Measurements from ENCODE around the gene MRPS6.

GRCh38 chr21:34097442-34097841 is 24.1 kb downstream of the MRPS6 start:
- no peak for TF ChIP-seq CTCF (IDR thresholded peaks at IDR 0.05; ENCODE audit: poor library complexity)
- TF ChIP-seq EZH2phosphoT487 (IDR thresholded peaks at IDR 0.05; ENCODE audit: low read depth, severe bottlenecking, unreplicated experiment) = no peak

Data from hepatocyte (in vitro differentiated cells).